Transverse colon (tissue), 4 donors: ENCODE results near the gene CHFR.

Source experiments
- EP300 ChIP-seq: sonication (generic); formaldehyde crosslinking; IDR thresholded peaks from one replicate; pipeline ENCODE4 v1.6.1; 2017; ENCODE audit warnings: antibody characterized with exemption, low read depth
- POLR2AphosphoS5 ChIP-seq, 3 donors: sonication (generic); formaldehyde crosslinking; IDR thresholded peaks; one replicate each; pipeline ENCODE4 v1.6.1; 2016; ENCODE audit warnings: antibody characterized with exemption in 3 of 3
- TF ChIP-seq, protein P1 (sequence below), 5 experiments: fragments of 200-600 bp in 3 of 5; fragments of 450-650 bp in 2 of 5; sonication (generic) in 3 of 5; IDR thresholded peaks; 1 replicate in 2 of 5; 2 replicates in 3 of 5; pipeline ENCODE4 v1.5.1; 2016 to 2017; ENCODE audit warnings: antibody characterized with exemption in 5 of 5, inconsistent platforms in 3 of 5, mild to moderate bottlenecking in 2 of 5, moderate library complexity in 1 of 5

DNA sequence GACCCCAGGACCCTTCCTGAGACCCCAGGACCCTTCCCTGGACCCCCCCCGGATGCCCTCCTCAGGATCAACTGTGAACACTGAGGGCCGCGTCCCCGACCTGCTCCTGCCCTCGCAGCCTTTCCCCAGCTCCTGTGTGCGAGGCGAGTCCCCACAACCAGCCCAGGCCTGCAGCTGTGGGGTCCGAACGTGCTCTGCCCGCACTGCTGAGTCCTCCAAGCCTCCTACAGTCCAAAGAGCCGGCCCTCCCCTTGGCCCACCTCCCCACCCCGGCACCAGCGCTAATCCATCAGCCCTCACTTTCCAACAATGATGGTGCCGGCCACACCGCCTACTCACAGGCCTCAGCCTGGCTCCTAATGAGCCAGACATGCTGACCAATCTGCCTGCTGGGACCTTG, 99.5 kb downstream of the CHFR start:
- TF ChIP-seq POLR2AphosphoS5 (IDR thresholded peaks at IDR 0.05) (no peak), EP300 (no peak)
- TF ChIP-seq, protein P1, sequence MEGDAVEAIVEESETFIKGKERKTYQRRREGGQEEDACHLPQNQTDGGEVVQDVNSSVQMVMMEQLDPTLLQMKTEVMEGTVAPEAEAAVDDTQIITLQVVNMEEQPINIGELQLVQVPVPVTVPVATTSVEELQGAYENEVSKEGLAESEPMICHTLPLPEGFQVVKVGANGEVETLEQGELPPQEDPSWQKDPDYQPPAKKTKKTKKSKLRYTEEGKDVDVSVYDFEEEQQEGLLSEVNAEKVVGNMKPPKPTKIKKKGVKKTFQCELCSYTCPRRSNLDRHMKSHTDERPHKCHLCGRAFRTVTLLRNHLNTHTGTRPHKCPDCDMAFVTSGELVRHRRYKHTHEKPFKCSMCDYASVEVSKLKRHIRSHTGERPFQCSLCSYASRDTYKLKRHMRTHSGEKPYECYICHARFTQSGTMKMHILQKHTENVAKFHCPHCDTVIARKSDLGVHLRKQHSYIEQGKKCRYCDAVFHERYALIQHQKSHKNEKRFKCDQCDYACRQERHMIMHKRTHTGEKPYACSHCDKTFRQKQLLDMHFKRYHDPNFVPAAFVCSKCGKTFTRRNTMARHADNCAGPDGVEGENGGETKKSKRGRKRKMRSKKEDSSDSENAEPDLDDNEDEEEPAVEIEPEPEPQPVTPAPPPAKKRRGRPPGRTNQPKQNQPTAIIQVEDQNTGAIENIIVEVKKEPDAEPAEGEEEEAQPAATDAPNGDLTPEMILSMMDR (IDR thresholded peaks at IDR 0.05), result no peak
